Activated naive CD4-positive, alpha-beta T cell treated with anti-CD3 and anti-CD28 coated beads, Interleukin-2, amount 50 U/mL, for 24 hours (primary cell): ENCODE data around the gene MLLT3.
"Not testable (repeated sequence)": the region's sequence is repeated elsewhere in the genome, so short reads cannot be mapped to it uniquely, and the experiment has no call there.

ENCODE experiments used
- H3K27ac Mint-ChIP-seq: one replicate; pipeline ENCODE4 v1.8.0; 2021; ENCODE audit warnings: mild to moderate bottlenecking, mixed read lengths
- H3K27me3 Mint-ChIP-seq: one replicate; pipeline ENCODE4 v1.8.0; 2021; ENCODE audit warnings: mixed read lengths
- H3K36me3 Mint-ChIP-seq: one replicate; pipeline ENCODE4 v1.8.0; 2021; ENCODE audit warnings: mixed read lengths
- H3K4me1 Mint-ChIP-seq: one replicate; pipeline ENCODE4 v1.8.0; 2021; ENCODE audit warnings: mixed read lengths
- H3K4me3 Mint-ChIP-seq: one replicate; pipeline ENCODE4 v1.8.0; 2021; ENCODE audit warnings: mild to moderate bottlenecking, mixed read lengths
- H3K9me3 Mint-ChIP-seq: one replicate; pipeline ENCODE4 v1.8.0; 2021; ENCODE audit warnings: mixed read lengths

The MLLT3 gene

GRCh38 chr9:20622330-20623020 is at the start of gene MLLT3:
MLLT3 (minus strand) TSS chr9:20622499.
- no peaks in the 10 kb centered on the region for H3K9me3 Mint-ChIP-seq
- no peaks in the 10 kb centered on the region for H3K36me3 Mint-ChIP-seq
- H3K27ac Mint-ChIP-seq, result peak within 1 kb of the TSS; percentile 99
- peaks cover 45% of the 10 kb centered on the region for H3K4me1 Mint-ChIP-seq
- peak within 1 kb of the TSS; percentile 94 for H3K4me3 Mint-ChIP-seq
- no peaks in the 10 kb centered on the region for H3K27me3 Mint-ChIP-seq

DNA sequence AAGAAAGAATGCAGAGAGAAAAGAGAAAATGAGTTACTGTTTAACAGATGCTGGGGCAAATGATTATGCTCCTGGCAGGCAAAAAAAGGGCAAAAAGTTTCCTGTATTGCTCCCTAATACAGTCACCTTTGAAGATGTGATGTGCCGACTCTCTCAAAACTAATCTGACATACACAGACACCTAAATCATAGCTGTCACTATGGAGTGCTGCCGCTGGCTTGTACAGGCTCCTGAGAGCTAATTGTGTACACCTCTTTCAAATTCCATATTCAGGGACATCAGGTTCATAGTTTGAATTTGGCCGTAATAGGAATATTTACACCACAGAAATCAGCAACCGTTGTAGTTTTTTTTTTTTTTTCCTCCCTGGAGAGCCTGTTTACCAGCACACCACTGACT is 49.3 kb upstream of the MLLT3 start:
- H3K9me3 Mint-ChIP-seq, result no peaks in the 10 kb centered on the region
- H3K36me3 Mint-ChIP-seq, result peaks cover 7% of the 10 kb centered on the region
- no peaks in the 10 kb centered on the region for H3K4me1 Mint-ChIP-seq
- no peak overlapping the region for H3K4me3 Mint-ChIP-seq
- H3K27ac Mint-ChIP-seq, result no peak overlapping the region
- no peaks in the 10 kb centered on the region for H3K27me3 Mint-ChIP-seq

DNA sequence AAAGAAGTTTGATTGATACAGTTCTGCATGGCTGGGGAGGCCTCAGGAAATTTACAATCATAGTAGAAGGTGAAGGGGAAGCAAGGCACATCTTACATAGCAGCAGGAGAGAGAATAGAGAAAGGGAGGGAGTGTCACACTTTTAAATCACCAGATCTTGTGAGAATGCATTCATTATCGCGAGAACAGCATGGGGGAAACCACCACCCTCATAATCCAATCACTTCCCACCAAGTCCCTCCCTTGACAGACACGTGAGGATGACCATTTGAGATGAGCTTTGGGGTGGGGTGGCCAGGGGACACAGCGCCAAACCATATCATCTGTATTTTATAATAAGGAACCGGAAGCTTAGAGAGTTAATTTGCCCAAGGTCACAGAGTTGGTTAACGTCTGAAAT is 48.1 kb upstream of the MLLT3 start:
- peaks cover 1% of the 10 kb centered on the region for H3K27me3 Mint-ChIP-seq
- no peaks in the 10 kb centered on the region for H3K4me1 Mint-ChIP-seq
- H3K27ac Mint-ChIP-seq, result no peak overlapping the region
- peaks cover 7% of the 10 kb centered on the region for H3K36me3 Mint-ChIP-seq
- H3K4me3 Mint-ChIP-seq, result no peak overlapping the region
- H3K9me3 Mint-ChIP-seq, result no peaks in the 10 kb centered on the region

- Mint-ChIP-seq H3K9me3 (no peaks in the 10 kb centered on the region), H3K27me3 (peaks cover 1% of the 10 kb centered on the region), H3K36me3 (peaks cover 3% of the 10 kb centered on the region), H3K4me3 (no peak overlapping the region), H3K27ac (no peak overlapping the region), H3K4me1 (peaks cover 3% of the 10 kb centered on the region)
Measured at GRCh38 chr9:20664501-20664900, 42.2 kb upstream of the MLLT3 start.

DNA sequence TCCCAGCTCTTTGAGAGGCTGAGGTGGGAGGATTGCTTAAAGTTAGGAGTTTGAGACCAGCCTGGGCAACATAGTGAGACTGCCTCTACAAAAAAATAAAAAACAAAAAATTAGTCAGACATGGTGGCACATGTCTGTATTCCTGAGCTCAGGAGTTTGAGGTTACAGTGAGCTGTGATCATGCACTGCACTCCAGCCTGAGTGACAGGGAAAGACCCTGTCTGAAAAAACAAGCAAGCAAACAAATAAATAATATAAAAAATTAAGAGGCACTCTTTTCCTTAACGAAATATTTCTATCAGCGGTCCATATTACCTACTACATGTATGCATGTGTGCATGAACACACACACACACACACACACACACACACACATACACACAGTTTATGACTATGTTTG is 40.8 kb upstream of the MLLT3 start:
- H3K27me3 Mint-ChIP-seq, result peaks cover 1% of the 10 kb centered on the region
- H3K9me3 Mint-ChIP-seq, result no peaks in the 10 kb centered on the region
- H3K36me3 Mint-ChIP-seq, result peaks cover 3% of the 10 kb centered on the region
- peaks cover 3% of the 10 kb centered on the region for H3K4me1 Mint-ChIP-seq
- no peak overlapping the region for H3K27ac Mint-ChIP-seq
- no peak overlapping the region for H3K4me3 Mint-ChIP-seq

DNA sequence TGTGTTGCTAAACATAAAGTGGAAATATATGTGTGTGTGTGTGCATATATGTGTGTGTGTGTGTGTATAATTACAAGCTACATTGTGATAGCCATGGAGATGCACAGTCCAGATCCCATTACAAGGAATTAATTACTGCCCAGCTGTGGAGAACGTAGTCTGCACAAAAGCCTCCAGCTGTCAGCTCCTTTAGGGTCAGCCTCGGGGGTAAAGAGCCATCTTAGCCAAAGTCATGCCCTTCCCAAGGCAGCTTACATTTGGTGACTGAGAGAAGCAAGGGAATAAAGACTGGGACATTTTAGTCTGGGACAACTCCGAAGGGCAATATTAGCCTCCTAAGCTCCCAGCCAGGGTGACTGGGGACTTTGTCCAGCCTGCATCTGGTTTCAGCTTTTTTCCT is 39.9 kb upstream of the MLLT3 start:
- no peak overlapping the region for H3K4me3 Mint-ChIP-seq
- no peak overlapping the region for H3K27ac Mint-ChIP-seq
- peaks cover 1% of the 10 kb centered on the region for H3K27me3 Mint-ChIP-seq
- H3K4me1 Mint-ChIP-seq, result peaks cover 3% of the 10 kb centered on the region
- peaks cover 3% of the 10 kb centered on the region for H3K36me3 Mint-ChIP-seq
- no peaks in the 10 kb centered on the region for H3K9me3 Mint-ChIP-seq

- Mint-ChIP-seq H3K27me3 (no peaks in the 10 kb centered on the region), H3K36me3 (no peaks in the 10 kb centered on the region), H3K9me3 (no peaks in the 10 kb centered on the region), H3K27ac (no peak overlapping the region), H3K4me3 (no peak overlapping the region), H3K4me1 (peaks cover 16% of the 10 kb centered on the region)
Measured at GRCh38 chr9:20659474-20659967, 37.2 kb upstream of the MLLT3 start.

- Mint-ChIP-seq H3K4me3 (peak overlapping the region; percentile 86), H3K9me3 (no peaks in the 10 kb centered on the region), H3K36me3 (no peaks in the 10 kb centered on the region), H3K27ac (peak overlapping the region; percentile 18), H3K4me1 (peaks cover 16% of the 10 kb centered on the region), H3K27me3 (no peaks in the 10 kb centered on the region)
Measured at GRCh38 chr9:20658677-20659473, 36.6 kb upstream of the MLLT3 start.

DNA sequence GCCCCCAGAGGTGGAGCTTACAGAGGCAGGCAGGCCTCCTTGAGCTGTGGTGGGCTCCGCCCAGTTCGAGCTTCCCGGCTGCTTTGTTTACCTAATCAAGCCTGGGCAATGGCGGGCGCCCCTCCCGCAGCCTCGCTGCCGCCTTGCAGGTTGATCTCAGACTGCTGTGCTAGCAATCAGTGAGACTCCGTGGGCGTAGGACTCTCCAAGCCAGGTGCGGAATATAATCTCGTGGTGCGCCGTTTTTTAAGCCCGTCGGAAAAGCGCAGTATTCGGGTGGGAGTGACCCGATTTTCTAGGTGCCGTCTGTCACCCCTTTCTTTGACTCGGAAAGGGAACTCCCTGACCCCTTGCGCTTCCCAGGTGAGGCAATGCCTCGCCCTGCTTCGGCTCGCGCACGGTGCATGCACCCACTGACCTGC is 36.0 kb upstream of the MLLT3 start:
- H3K36me3 Mint-ChIP-seq, H3K27me3 Mint-ChIP-seq, H3K9me3 Mint-ChIP-seq: not testable (repeated sequence)
- Mint-ChIP-seq H3K4me3 (peak overlapping the region; percentile 86), H3K4me1 (peaks cover 12% of the 10 kb centered on the region), H3K27ac (peak overlapping the region; percentile 18)

GRCh38 chr9:20651939-20652338 is 29.6 kb upstream of the MLLT3 start:
- H3K4me3 Mint-ChIP-seq, result no peak overlapping the region
- H3K36me3 Mint-ChIP-seq, result no peaks in the 10 kb centered on the region
- H3K9me3 Mint-ChIP-seq, result no peaks in the 10 kb centered on the region
- H3K27ac Mint-ChIP-seq, result no peak overlapping the region
- H3K4me1 Mint-ChIP-seq, result peaks cover 12% of the 10 kb centered on the region
- H3K27me3 Mint-ChIP-seq, result peaks cover 3% of the 10 kb centered on the region

- Mint-ChIP-seq H3K27ac (no peak overlapping the region), H3K9me3 (no peaks in the 10 kb centered on the region), H3K4me1 (peaks cover 12% of the 10 kb centered on the region), H3K27me3 (peaks cover 4% of the 10 kb centered on the region), H3K4me3 (no peak overlapping the region), H3K36me3 (no peaks in the 10 kb centered on the region)
Measured at GRCh38 chr9:20650750-20651299, 28.5 kb upstream of the MLLT3 start.

GRCh38 chr9:20650313-20650712 is 28.0 kb upstream of the MLLT3 start:
- Mint-ChIP-seq H3K27me3 (peaks cover 4% of the 10 kb centered on the region), H3K36me3 (no peaks in the 10 kb centered on the region), H3K4me3 (no peak overlapping the region), H3K27ac (no peak overlapping the region), H3K4me1 (peaks cover 7% of the 10 kb centered on the region), H3K9me3 (no peaks in the 10 kb centered on the region)

DNA sequence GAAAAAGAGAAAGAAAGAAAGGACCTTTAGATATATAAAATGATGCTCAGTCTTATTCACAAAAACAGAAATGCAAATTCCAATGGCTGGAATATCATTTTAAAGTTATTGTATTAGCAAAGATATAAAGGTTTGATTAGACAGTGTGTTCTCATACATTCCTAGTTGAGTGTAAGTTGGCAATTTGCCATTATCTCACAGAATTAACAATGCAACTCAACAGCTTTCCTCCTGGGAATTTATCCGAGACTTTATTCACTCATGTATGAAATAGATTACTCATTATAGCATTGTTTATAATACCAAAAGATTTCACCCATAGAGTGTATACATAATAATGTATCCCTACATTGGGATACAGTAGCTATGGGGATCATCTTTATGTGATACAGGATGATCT is 27.1 kb upstream of the MLLT3 start:
- no peak overlapping the region for H3K4me3 Mint-ChIP-seq
- peaks cover 4% of the 10 kb centered on the region for H3K27me3 Mint-ChIP-seq
- H3K27ac Mint-ChIP-seq, result no peak overlapping the region
- H3K36me3 Mint-ChIP-seq, result no peaks in the 10 kb centered on the region
- no peaks in the 10 kb centered on the region for H3K9me3 Mint-ChIP-seq
- H3K4me1 Mint-ChIP-seq, result no peaks in the 10 kb centered on the region

DNA sequence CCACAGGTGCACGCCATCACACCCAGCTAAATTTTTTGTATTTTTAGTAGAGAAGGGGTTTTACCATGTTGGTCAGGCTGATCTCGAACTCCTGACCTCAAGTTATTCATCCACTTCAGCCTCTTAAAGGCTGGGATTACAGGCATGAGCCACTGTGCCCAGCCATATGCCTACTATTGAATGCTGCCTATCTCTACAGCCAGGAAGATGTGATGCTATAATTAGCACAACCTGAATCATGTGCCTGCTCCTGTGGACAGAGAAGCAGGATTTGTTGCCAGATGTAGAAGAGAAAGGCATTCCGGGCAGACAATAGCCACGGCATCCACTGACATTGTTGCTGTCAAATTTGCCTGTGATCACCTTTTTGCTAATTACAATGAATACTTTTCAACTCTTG is 24.4 kb upstream of the MLLT3 start:
- H3K9me3 Mint-ChIP-seq, result no peaks in the 10 kb centered on the region
- H3K27ac Mint-ChIP-seq, result no peak overlapping the region

DNA sequence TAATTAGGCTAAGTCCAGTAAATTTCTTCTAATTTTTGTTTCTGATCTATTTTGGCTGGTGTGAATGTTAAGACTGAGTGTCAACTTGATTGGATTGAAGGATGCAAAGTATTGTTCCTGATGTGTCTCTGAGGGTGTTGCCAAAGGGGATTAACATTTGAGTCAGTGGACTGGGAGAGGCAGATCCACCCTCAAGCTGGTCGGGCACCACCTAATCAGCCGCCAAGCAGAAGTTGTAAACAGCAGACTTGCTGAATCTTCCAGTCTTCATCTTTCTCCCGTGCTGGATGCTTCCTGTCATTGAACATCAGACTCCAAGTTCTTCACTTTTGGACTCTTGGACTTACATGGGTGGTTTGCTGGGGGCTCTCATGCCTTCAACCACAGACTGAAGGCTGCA is 21.4 kb upstream of the MLLT3 start:
- Mint-ChIP-seq H3K36me3 (no peaks in the 10 kb centered on the region), H3K9me3 (no peaks in the 10 kb centered on the region), H3K27me3 (peaks cover 4% of the 10 kb centered on the region), H3K4me3 (no peak overlapping the region), H3K4me1 (peaks cover 18% of the 10 kb centered on the region), H3K27ac (no peak overlapping the region)

More for the DNA sequence above, 24.4 kb upstream of the MLLT3 start:
- no peak overlapping the region for H3K4me3 Mint-ChIP-seq
- peaks cover 4% of the 10 kb centered on the region for H3K27me3 Mint-ChIP-seq
- no peaks in the 10 kb centered on the region for H3K36me3 Mint-ChIP-seq
- H3K4me1 Mint-ChIP-seq, result peaks cover 5% of the 10 kb centered on the region

DNA sequence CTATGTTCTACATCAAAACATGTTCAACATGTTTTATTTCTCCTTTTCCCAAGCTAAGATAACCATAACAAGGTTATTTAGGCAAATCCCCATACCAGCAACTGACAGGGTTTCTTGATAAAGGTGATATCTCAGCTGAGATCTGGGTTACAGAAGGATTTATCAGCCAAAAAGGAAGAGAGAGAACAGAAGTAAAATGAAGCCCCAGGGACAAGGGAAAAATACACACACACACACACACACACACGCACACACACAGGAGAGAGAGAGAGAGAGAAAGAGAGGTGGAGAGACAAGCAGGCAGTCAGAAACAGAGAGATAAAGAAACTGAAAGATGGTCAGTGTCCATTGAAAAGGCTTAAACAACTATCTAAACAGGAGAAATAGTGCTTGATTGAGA is 19.7 kb upstream of the MLLT3 start:
- Mint-ChIP-seq H3K4me3 (no peak overlapping the region), H3K4me1 (peaks cover 18% of the 10 kb centered on the region)

More for the DNA sequence above, 19.7 kb upstream of the MLLT3 start:
- H3K27me3 Mint-ChIP-seq, result peaks cover 1% of the 10 kb centered on the region
- H3K27ac Mint-ChIP-seq, result no peak overlapping the region
- H3K9me3 Mint-ChIP-seq, result no peaks in the 10 kb centered on the region
- H3K36me3 Mint-ChIP-seq, result no peaks in the 10 kb centered on the region
